HG03025 (cell line): ENCODE results near the gene CCDC91.
"Not testable (repeated sequence)": the region's sequence is repeated elsewhere in the genome, so short reads cannot be mapped to it uniquely, and the experiment has no call there.

ENCODE experiments used
- ATAC-seq: cut with Tn5 transposase; IDR thresholded peaks from one replicate; pipeline ENCODE4 v1.9.1; 2021; ENCODE audit warnings: mild to moderate bottlenecking, moderate library complexity; ENCODE audit not compliant: unreplicated experiment, low FRiP score

Gene CCDC91

DNA sequence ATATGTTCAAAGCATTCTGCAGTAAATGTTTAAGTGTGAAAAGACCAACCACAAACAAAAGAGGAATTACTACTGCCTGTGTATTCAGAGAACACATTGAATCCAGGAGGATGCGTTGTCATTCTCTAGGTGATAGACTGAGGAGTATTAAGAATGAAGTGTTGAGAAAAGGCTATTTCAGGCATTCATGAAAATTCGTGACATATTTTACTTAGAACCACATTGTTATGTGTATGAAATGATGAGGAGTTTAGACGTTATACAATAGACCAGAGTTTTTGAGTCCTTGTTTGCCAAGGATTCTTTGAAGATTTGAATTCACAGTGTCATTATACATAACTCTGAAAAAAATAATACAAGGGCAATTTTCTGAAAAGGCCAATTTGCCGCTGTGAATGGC is 251.8 kb downstream of the CCDC91 start:
- ATAC-seq: no peak

- ATAC-seq: no peak
Observed at GRCh38 chr12:28443337-28443736, 253.1 kb downstream of the CCDC91 start.

DNA sequence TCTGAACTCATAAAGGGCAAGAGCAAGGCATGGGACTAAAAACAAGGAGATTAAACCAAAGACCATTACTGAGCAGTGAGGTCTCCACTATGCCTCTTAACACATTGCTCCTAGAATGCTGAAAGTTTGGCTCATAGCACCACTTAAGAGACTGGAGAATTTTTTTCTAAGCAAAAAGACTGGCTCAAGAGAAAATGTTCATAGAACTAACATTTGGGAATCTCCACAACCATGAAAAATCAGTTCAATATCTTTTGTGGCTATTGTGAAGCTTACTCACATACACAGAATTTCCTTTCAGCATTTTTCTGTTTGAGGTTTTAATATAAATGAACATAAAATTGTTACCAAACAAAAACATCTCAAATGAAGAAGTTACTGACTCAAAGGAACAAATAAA is 255.8 kb downstream of the CCDC91 start:
- no peak for ATAC-seq

- no peak for ATAC-seq
Observed at GRCh38 chr12:28453686-28454085, 263.4 kb downstream of the CCDC91 start.

DNA sequence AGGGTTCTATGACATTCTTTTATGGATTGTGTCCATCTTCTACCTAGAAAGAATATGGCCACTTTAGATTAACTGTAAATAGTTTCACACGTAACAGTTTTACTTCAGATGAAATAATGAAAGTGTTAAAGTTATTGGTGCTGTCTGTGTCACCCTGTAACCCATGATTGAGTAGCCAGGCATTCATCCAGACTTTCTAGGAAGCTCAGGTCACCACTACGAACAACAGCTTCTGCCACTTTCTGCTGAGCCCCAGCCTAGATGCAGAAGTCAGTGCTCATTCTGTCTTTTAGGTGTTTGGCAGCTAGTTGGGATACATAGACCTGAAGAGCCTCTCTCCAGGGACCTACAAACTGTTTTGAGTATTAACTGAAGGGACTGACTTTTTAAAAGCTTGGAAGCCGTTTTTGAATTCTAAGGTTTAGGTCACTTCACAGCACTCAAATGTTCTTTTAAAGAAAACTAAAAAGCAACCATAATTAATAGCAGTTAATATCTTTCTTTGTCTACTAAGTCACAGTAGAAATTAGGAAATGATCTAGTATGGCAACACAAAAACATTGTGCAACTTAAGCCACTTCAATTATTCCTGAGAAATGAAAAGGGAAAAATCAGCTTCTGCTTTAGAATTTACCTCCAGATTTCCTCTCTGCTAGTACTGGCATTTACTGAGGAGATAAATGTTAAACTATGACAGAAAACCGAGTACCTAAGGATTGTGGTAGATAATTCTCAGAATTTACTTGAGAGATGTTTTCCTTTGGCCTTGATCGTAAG is 266.9 kb downstream of the CCDC91 start:
- no peak for ATAC-seq

DNA sequence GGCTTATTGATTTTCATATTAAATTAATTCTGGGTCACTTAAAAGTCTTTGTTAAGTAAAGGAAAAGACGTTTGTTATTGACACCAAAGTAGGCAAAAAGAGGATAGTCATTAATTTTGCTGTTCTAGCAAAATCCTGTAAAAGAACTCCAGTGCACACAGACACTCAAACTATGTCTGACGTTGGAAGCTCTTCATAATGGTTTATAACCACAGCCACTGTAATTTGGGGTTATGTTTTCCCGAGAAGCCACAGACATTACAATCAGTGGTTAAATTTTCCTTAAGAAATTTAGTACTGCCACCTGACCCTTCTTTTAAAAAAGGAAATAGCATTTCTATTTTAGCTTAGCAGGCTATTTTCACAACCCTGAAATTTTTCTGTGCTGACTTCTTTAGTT is 267.5 kb downstream of the CCDC91 start:
- ATAC-seq: no peak

DNA sequence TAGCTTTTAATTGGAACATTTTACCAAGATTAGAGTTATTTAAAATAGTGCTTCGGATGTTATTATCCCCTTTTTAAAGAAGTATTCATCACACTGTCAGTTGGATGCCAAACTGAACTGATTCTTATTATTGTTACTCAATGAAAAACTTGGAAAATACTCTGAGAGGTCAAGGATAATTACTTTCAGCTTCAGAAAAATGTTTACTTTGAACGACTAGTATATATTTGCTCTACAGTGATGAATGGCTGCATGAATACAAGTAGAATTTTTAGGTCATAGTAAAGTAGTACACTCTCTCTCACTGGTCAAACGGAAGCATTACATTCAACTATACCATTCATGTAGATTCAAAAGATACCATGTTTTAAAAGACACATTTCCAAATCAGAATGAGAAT is 269.2 kb downstream of the CCDC91 start:
- ATAC-seq: no peak

DNA sequence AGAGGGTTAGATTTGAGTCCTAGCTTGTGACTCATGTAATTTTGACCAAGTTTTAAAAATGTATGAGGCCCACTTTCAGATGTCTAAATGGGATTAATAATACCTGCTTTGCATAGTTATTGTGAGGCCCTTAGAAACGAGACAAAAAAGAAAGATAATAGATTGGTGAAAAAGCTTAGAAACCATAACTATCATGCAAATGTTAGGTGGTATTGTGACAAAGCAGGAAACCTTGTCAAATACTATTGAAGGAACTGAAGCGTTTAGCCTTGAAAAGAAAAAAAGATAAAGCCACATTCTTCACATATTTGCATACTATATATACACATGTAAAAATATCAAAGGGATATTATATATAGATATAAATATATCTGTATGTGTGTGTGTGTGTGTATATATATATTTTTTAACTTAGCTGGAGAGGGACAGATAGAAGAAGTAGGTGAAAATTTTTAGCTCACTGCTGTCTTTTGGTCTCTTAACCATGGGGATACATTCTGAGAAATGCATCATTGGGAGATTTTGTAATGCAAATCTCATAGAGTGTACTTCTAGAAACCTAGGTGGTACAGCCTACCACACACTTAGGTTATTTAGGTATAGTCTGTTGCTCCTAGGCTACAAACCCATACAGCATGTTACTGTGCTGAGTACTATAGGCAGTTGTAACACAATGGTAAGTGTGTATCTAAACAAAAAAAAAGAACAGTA is 270.3 kb downstream of the CCDC91 start:
- no peak for ATAC-seq

- no peak for ATAC-seq
Observed at GRCh38 chr12:28463396-28463795, 273.1 kb downstream of the CCDC91 start.

DNA sequence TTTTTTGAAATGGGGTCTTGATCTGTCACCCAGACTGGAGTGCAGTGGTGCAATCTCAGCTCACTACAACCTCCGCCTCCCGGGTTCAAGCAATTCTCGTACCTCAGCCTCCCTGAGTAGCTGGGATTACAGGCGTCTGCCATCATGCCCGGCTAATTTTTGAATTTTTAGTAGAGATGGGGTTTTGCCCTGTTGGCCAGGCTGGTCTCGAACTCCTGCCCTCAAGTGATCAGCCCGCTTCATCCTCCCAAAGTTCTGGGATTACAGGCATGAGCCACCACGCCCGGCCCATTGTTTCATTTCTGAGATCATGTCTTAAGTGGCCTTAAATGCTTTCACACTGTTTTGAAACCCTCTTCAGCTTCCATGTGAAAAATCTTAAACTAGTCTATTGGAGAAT is 281.5 kb downstream of the CCDC91 start:
- not testable (repeated sequence) for ATAC-seq

- ATAC-seq: not testable (repeated sequence)
Observed at GRCh38 chr12:28476206-28476605, 285.9 kb downstream of the CCDC91 start.

GRCh38 chr12:28479097-28479496 is 288.8 kb downstream of the CCDC91 start:
- not testable (repeated sequence) for ATAC-seq

DNA sequence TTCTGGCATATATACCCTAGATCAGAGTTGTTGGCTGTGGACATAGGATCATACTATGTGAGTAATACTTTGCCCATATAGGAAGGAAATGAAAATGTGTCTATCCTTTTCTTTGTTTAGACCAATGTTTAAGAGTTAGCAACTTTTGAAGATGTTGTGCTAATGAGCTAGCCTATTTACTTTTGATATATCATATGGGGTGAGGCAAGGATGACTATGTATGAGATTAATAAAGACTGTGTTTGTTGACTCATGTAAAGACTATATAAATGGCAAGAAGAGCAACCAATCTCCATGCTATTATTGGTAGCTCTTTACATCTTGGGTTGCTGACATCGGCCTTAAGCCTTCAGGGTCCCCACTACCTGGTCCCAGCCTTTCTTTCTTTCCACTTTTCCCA is 289.4 kb downstream of the CCDC91 start:
- no peak for ATAC-seq

DNA sequence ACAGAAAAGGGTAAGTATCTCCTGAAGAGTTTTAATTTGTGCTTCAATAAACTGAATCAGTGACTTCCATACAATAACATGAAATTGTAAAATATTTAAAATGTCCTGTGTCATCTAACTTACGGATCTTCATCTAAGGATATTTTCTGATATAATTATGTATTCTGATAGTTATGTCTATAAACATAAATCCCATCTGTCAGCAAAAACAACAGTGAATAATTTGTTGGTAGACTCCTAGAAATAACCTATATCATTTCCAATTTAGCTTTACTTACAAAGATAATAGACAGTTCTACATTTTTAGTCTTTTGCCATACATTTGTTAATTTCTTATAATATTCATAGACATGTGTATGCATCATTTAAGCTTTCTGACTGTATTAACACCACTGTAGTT is 293.9 kb downstream of the CCDC91 start:
- no peak for ATAC-seq

DNA sequence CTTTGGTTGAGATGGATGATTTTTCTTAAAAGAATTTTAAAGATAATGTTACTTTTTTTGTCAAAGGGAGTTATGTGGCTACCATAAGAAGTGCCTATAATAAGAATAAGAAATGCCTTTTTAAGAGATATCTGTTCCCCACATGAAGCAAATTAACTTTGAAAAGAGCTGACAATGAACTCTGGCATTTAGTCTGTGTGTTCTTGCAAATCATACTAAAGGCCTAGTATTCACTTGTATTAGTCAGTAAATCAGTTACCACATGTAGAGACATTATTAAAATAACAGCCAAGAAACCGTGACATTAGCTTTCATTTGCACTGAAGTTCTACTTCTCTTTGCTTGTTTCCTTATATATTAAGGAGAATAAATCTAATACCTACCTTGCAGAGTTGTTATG is 296.3 kb downstream of the CCDC91 start:
- no peak for ATAC-seq

DNA sequence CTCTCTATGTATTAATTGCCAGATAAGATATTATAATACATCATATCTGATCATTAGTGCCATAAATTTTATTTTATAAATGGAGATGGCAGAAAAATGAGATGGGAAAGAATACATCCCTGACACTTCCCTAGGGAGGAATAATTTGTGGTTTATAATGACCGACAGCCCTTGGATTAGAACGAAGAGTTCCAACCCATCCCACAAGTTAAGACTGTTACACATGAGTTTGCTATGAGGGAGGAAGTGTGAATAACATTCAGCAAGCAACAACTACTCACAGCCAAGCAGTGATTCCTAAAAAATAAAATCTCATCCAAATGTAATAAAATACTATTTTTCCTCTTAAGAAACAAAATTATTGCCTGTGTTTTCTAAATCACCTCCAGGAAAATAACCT is 299.0 kb downstream of the CCDC91 start:
- no peak for ATAC-seq

DNA sequence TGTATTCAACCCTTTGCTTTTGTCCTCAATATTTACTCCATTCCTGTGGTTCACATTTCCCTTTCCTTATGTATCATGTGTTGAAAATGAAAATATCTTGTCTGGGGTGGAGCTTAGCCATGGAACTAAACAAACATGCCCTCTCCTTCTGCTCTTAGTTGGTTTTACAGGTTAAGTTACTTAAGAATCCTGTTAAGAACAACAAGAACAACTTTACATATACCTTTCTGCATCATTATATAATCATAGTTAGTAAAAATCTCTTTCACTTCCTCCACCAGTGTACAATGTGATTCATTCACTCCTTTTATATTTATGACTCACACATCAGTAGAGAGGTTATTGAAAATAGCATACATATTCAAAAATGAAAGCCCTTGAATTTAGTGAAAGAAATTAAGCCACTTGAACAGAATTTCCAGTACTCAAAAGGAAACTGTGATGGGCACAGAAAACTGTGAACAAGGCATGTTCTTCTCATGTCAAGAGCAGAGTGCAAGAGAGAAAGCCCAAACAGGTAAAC is 307.7 kb downstream of the CCDC91 start:
- peak; percentile 85 for ATAC-seq

- no peak for ATAC-seq
Observed at GRCh38 chr12:28498850-28499249, 308.6 kb downstream of the CCDC91 start.

- ATAC-seq: no peak
Observed at GRCh38 chr12:28500373-28501024, 310.2 kb downstream of the CCDC91 start.

GRCh38 chr12:28506271-28506670 is 316.0 kb downstream of the CCDC91 start:
- no peak for ATAC-seq

DNA sequence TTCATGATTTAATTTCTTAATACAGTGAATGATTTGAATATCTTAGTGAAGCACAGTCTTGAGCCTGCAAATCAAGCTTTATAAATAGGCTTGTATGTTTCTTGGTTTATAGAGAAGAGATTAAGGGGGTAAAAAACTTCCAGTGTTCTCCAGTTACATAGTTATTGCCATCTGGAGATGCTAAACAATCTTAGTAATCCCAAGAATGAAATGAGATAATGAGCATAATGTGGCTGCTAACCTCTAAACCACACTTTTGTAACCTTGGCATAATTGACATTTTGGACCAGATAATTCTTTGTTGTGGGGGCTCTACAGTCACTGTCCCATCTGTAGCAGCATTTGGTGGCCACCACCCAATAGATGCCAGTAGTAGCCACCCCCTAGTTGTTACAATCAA is 316.8 kb downstream of the CCDC91 start:
- no peak for ATAC-seq
